ENCODE data around the gene ETV6.

ETV6 gene

GRCh38 chr12:11746024-11746771 lies 96.7 kb downstream of the ETV6 start:
- DNase-seq, result no peak

DNA sequence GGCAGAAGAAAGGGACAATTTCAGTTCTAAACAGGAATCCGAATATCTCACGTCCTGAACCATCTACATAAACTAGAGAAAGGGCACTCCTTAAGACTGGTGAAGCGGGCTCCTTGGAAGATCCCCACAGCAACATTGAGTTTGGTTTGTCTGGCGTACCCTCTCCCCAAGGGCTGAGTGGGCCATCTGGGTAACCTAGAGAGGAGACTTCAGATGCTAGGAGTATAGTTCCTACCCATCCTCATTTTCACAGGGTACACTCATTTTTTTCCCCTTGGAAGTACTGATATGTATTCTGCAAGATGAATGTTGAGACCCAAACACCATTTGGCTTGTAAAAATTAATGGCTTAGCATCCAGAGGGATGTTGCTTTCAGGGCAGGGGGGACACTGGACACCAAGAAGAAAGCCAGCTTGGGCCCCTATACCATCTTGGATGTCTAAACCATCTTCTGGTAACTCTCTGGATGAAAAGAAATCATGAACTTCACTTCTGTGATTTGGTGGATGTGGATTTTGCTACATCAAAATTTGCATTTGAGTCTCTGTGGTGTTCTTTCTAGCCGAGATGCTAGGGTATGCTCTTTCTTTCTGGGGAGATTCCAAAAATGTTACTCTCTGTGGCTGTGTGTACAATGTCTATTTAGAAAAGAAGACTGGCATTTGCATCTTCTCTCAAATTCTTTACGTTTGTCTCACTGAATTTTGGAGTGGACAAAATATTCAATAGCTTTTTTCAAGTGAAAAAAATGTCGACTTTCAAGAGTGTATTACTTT lies 97.7 kb downstream of the ETV6 start:
- DNase-seq, result no peak

DNA sequence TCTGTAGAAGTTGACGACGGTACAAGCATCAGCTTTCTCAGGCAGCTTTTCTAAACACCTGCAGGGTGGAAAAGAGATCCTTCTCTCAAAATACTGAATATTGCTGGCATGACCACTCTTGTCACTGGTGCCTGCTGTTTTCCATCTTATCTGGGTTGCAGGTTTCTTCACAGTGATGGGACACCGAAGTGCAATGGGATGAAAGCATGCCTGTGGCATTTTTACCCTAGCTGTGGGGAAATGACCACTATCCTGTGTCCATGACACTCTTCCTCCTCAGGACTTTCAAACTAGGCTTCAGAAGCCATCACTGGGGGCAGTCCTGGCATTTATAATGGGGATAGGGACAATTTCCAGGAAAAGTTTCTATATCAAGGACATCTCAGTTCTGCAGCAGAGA lies 98.5 kb downstream of the ETV6 start:
- DNase-seq, result no peak

DNA sequence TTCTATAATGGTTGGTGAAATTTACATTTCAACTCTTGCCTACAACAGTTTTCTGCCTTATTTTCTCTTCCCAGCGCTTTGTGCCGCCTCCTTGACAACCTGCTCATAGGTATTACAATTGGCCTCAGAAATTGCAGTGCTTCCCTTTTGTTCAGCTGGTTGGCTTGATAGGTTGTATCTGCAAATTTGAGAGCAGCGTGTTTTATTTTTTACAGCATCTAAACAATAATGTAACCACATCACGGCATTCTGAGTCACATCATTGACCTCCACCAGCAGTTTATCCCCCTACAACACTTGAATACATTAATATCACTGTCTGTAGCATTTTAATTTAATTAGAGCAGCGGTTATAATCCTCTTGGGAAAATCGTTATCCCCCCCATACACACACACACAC lies 99.4 kb downstream of the ETV6 start:
- DNase-seq, result no peak

DNA sequence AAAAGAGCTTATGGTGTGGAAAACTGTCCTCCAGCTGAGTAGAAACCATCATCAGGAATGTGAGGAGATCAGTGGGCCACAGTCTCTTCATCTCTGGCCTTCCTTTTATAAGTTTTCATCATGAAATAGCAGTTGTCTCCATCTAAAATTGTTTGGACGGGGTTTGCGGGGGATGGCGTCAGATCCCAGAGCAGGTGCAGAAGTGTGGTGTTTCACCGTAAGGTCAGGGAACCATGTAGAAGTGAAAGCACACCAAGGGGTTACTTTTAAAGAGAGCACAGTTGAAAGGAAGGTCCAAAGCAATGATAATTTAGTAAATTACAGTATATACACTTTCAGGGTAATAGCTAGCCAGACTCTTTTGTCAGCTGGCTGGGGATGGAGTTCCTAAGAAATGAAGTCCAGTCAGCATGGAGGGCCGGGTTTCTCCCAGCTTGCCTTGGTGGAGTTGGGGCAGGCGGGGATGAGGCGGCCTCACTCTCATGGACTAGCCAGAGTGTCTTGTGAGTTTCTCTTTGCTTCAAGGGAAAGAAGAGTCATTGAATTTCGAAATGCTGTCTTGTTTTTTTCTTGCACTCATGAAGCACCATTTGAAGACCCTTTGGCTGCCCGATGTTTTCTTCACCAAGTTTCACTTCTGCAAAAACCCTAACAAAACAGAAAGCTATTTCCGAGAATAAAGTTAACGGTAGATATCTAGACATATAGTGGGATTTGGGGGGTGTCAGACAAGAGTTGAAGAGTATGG lies 100.6 kb downstream of the ETV6 start:
- DNase-seq, result no peak

DNA sequence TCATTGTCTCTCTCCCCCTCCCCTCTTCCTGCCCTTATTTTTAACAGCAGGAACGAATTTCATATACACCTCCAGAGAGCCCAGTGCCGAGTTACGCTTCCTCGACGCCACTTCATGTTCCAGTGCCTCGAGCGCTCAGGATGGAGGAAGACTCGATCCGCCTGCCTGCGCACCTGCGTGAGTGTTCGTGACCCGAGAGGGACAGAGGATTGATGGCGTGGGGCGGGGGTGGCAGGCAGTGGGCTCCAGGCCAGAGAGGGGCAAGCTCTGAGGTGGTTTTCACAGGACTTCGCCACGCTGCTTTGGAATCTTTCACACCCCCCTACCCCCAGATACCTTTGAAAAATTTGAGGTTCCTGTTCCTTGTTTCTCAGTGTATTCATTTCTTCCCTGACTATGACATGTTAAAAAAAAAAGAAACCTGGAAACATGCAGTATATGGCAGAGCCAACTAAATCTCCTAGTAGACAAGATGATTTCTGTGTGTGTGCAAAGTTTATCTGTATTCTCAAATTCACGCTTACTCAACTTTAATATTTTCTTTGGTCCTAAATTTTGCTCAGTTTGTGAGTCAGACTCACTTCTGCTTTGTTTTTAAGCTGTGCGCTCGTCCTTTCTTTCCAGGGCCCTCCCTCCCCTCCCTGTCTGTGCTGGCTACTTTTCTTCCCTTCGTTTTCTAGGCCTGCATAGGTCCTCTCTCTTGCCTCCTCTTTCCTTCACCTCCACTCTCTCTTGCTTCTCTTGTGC lies 103.1 kb downstream of the ETV6 start:
- DNase-seq, result no peak

- no peak for DNase-seq
These were observed 103.7 kb downstream of the ETV6 start for GRCh38 chr12:11753150-11753499.

GRCh38 chr12:11753826-11754225 lies 104.4 kb downstream of the ETV6 start:
- DNase-seq, result no peak

- no peak for DNase-seq
These were observed 104.8 kb downstream of the ETV6 start for GRCh38 chr12:11754256-11754655.

DNA sequence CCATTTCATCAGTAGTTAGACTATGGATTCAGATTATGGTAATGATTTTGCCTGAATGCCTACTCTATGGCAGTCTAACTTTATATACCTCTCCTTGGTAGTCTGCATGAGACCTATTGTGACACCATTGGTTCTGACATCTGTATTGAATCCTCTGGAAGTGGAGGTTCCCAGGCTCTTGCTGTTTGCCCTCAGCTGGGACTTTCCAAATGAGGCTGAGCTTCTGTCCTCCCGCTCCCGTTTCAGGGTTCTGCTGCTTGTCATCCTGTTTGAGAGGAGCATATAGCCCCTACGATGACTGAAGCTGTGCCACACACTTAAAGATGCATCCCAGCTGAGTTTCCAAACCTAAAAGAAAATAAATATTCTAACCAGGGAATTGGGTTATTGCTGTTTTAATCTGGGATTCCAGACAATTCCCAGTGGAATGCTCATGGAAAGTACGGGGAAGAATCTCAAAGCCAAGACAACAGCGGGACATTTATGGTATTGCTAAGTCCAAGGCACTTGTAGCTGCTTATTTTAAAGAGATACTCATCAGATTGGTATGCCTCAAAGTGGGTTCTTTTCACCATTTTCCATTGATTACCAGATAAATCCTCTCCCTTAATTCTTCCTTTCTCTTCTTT lies 105.9 kb downstream of the ETV6 start:
- no peak for DNase-seq

DNA sequence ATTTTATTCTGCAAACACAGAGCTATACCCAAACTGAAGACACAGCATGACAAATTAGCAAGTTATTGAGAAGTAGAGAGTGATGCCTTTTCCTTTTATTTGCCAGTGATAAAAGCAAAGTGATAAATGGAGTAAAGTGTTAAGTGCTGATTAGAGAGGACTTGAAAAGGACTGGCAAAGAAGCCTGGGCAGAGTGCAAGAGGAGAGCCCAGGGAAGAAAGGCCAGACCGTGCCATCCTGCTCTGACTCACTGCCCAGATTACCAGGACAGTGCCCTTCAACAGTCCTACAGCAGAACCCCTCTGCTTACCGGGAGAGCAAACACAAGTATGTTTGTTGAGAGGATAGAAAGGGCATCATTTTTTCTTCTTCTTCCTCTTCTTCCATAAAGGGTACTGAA lies 106.5 kb downstream of the ETV6 start:
- DNase-seq, result no peak

GRCh38 chr12:11756523-11756922 lies 107.0 kb downstream of the ETV6 start:
- no peak for DNase-seq

DNA sequence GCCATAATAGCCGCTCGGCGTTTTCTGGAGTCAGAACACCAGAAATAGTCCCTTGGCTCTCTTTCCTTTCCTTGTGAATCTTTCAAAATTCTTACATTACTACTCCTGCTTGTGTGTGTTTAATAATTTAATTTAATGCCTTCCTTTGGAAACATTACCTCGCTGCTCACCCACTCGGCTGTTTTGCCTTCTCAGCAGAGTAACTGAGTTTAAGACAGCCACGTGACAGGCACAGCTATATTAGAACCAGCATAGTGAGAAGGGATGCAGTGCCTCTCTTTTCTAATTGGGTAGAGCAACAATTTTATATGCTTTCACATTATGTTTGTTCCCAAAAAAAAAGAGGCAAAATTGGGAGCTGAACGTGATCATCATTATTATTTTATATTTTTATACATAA lies 107.6 kb downstream of the ETV6 start:
- DNase-seq, result no peak

GRCh38 chr12:11757531-11757930 lies 108.1 kb downstream of the ETV6 start:
- DNase-seq, result no peak

GRCh38 chr12:11758087-11758486 lies 108.6 kb downstream of the ETV6 start:
- no peak for DNase-seq

- DNase-seq, result no peak
These were observed 109.3 kb downstream of the ETV6 start for GRCh38 chr12:11758510-11759493.

GRCh38 chr12:11759494-11759878 lies 110.0 kb downstream of the ETV6 start:
- no peak for DNase-seq

GRCh38 chr12:11759899-11760298 lies 110.4 kb downstream of the ETV6 start:
- DNase-seq, result no peak

- DNase-seq, result no peak
These were observed 112.5 kb downstream of the ETV6 start for GRCh38 chr12:11761869-11762567.

DNA sequence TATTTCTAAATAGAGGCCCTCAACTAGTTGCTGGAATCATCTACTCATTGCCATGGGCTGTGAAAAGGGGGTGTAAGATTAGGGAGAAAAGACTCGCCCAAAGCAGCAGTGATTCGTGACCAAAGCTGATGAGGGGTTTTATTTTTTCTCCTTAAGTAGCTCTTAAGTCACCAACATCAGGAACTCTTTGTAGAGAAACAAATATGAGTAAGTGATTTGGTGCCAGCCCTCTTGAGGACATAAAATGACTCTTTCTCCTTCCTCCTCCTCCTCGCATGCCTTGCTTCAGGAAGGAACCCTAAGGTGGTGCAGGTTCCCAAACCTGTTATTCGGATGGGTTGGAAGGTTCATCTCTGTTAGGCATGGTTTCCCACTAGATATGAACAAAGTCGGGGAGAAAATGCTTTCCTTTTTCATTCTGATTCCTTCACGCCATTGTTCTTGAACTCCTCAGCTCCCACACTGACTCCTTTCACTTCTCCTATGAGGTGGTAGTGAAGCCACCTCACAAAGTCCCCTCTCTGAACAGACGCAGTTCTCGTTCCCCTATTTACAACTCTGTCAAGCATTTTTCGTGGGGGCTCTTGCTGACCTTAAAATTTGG lies 113.4 kb downstream of the ETV6 start:
- DNase-seq, result no peak

Measured in activated T-cell treated with anti-CD3 and anti-CD28 coated beads for 4 hours (primary cell).